GM18861 (cell line): ENCODE results near the gene FAM167B.
A peak's percentile ranks its signal among the peaks of the same experiment; 100 is the strongest.

Experiments used
- ATAC-seq: cut with Tn5 transposase; IDR thresholded peaks from one replicate; pipeline ENCODE4 v1.9.1; 2021; ENCODE audit not compliant: unreplicated experiment

The FAM167B gene

GRCh38 chr1:32246888-32247273 is at the start of gene FAM167B:
FAM167B (plus strand) TSS chr1:32247222; CDS start chr1:32247422, 200 bp downstream.
- ATAC-seq: no peak

- no peak for ATAC-seq
Measured at GRCh38 chr1:32197837-32198236, 49.2 kb upstream of the FAM167B start.

- no peak for ATAC-seq
Measured at GRCh38 chr1:32198237-32199042, 48.6 kb upstream of the FAM167B start.

- ATAC-seq: no peak
Measured at GRCh38 chr1:32199043-32199716, 47.8 kb upstream of the FAM167B start.

- no peak for ATAC-seq
Measured at GRCh38 chr1:32199717-32200072, 47.3 kb upstream of the FAM167B start.

GRCh38 chr1:32200226-32201010 is 46.6 kb upstream of the FAM167B start, which contains the start of gene CCDC28B:
CCDC28B (plus strand) TSS chr1:32200595; CDS start chr1:32201936, 1,341 bp downstream.
- ATAC-seq: no peak

- ATAC-seq: no peak
Measured at GRCh38 chr1:32201011-32201855, 45.8 kb upstream of the FAM167B start.

- no peak for ATAC-seq
Measured at GRCh38 chr1:32204943-32205361, 42.1 kb upstream of the FAM167B start.

GRCh38 chr1:32205401-32206370 is 41.3 kb upstream of the FAM167B start, which contains the start of gene IQCC:
IQCC (plus strand) TSS chr1:32205671; CDS start chr1:32205682, 11 bp downstream.
- ATAC-seq: peak; percentile 35

GRCh38 chr1:32208469-32208868 is 38.6 kb upstream of the FAM167B start:
- no peak for ATAC-seq

- no peak for ATAC-seq
Measured at GRCh38 chr1:32208891-32209328, 38.1 kb upstream of the FAM167B start, which contains the start of gene DCDC2B. DCDC2B (plus strand) TSS chr1:32209089; CDS start chr1:32209094, 5 bp downstream.

- ATAC-seq: no peak
Measured at GRCh38 chr1:32215629-32216480, 31.2 kb upstream of the FAM167B start.

- ATAC-seq: no peak
Measured at GRCh38 chr1:32216566-32216965, 30.5 kb upstream of the FAM167B start.

GRCh38 chr1:32219022-32219421 is 28.0 kb upstream of the FAM167B start:
- ATAC-seq: no peak

GRCh38 chr1:32220746-32221580 is 26.1 kb upstream of the FAM167B start:
- no peak for ATAC-seq

GRCh38 chr1:32221581-32221979 is 25.4 kb upstream of the FAM167B start:
- ATAC-seq: no peak
